K562 (cell line): ENCODE results near the gene UBE2L3. TPM values are rescaled to one million over a fixed set of nuclear protein-coding genes. Genes with fewer than 3 reads are reported as not detected.

Experiments used
- ARNT ChIP-seq, 2 experiments: fragments of 450-650 bp; IDR thresholded peaks; 2 replicates each; pipeline ENCODE4 v1.6.1; 2016; ENCODE audit warnings: mild to moderate bottlenecking in 1 of 2
- CBFB ChIP-seq: sonication (generic); formaldehyde crosslinking; IDR thresholded peaks from 2 replicates; pipeline ENCODE4 v1.4.0; 2020; ENCODE audit warnings: mild to moderate bottlenecking, missing genetic modification reagents
- E2F4 ChIP-seq: sonication (generic); formaldehyde crosslinking; IDR thresholded peaks from 2 replicates; pipeline ENCODE4 v1.8.0; 2022; ENCODE audit warnings: mild to moderate bottlenecking, low read depth, missing genetic modification reagents
- E2F5 ChIP-seq: sonication (generic); formaldehyde crosslinking; IDR thresholded peaks from 2 replicates; pipeline ENCODE4 v1.8.0; 2022; ENCODE audit warnings: mild to moderate bottlenecking, missing genetic modification reagents
- FOXJ2 ChIP-seq: fragments of 200-800 bp; sonication (Bioruptor generic); IDR thresholded peaks from 2 replicates; pipeline ENCODE4 v1.6.1; 2016; ENCODE audit warnings: missing genetic modification characterization, missing compliant biosample characterization
- HNRNPH1 ChIP-seq: fragments of 200-400 bp; formaldehyde crosslinking; optimal IDR thresholded peaks from 2 replicates; pipeline ENCODE3; 2017; ENCODE audit warnings: low read depth, mild to moderate bottlenecking, low read length, moderate library complexity
- HOMEZ ChIP-seq: fragments of 250-450 bp; sonication (Bioruptor Pico); IDR thresholded peaks from 2 replicates; pipeline ENCODE4 v1.4.0; 2020; ENCODE audit warnings: mild to moderate bottlenecking, moderate library complexity
- KHSRP ChIP-seq: fragments of 450-650 bp; IDR thresholded peaks from 2 replicates; pipeline ENCODE4 v1.6.1; 2017
- MAZ ChIP-seq, 2 experiments: fragments of 450-650 bp in 1 of 2; sonication (generic) in 1 of 2; formaldehyde crosslinking; IDR thresholded peaks in 1 of 2; conservative IDR thresholded peaks in 1 of 2; 2 replicates each; pipeline versions ENCODE4 v1.4.0 to v1.5.0; 2020; ENCODE audit warnings: mild to moderate bottlenecking in 1 of 2, missing genetic modification reagents in 1 of 2
- MECOM ChIP-seq: fragments of 250-450 bp; sonication (Bioruptor Pico); IDR thresholded peaks from 2 replicates; pipeline ENCODE4 v1.8.0; 2022; ENCODE audit warnings: inconsistent platforms
- MEF2D ChIP-seq: conservative IDR thresholded peaks from 2 replicates; pipeline ENCODE4 v1.6.1; 2016; ENCODE audit warnings: low read depth, missing genetic modification characterization, missing compliant biosample characterization
- NFRKB ChIP-seq: fragments of 450-650 bp; IDR thresholded peaks from 2 replicates; pipeline ENCODE4 v1.6.1; 2016; ENCODE audit warnings: low read depth
- PTTG1 ChIP-seq: fragments of 450-650 bp; IDR thresholded peaks from 2 replicates; pipeline ENCODE4 v1.6.1; 2016; ENCODE audit warnings: low read depth, mild to moderate bottlenecking, missing genetic modification characterization, missing compliant biosample characterization
- SAP30 ChIP-seq: fragments of 200-600 bp; sonication (generic); IDR thresholded peaks from 2 replicates; pipeline ENCODE4 v1.6.1; 2012; ENCODE audit warnings: borderline replicate concordance, low read depth, mild to moderate bottlenecking, moderate library complexity, low read length, control low read depth, inconsistent platforms; ENCODE audit not compliant: insufficient read depth, poor library complexity, severe bottlenecking
- SLC30A9 ChIP-seq: fragments of 250-450 bp; sonication (Bioruptor Pico); IDR thresholded peaks from 2 replicates; pipeline ENCODE4 v1.8.0; 2022; ENCODE audit warnings: mild to moderate bottlenecking, moderate library complexity
- SRSF9 ChIP-seq: fragments of 200-400 bp; formaldehyde crosslinking; IDR thresholded peaks from 2 replicates; pipeline ENCODE4 v1.6.1; 2017; ENCODE audit warnings: low read depth, low read length, borderline replicate concordance
- STAT5B ChIP-seq: fragments of 250-450 bp; sonication (Bioruptor Pico); IDR thresholded peaks from 2 replicates; pipeline ENCODE4 v1.8.0; 2021; ENCODE audit warnings: mild to moderate bottlenecking, inconsistent platforms
- ZNF444 ChIP-seq: fragments of 250-450 bp; sonication (Bioruptor Pico); IDR thresholded peaks from 2 replicates; pipeline ENCODE4 v1.4.0; 2020; ENCODE audit warnings: mild to moderate bottlenecking, moderate library complexity
- ZNF551 ChIP-seq: fragments of 250-450 bp; sonication (Bioruptor Pico); IDR thresholded peaks from 2 replicates; pipeline ENCODE4 v1.5.0; 2021; ENCODE audit warnings: mild to moderate bottlenecking, moderate library complexity
- ZNF740 ChIP-seq, 3 experiments: fragments of 200-800 bp in 1 of 3; sonication (Bioruptor generic) in 1 of 3; sonication (generic) in 1 of 3; formaldehyde crosslinking in 1 of 3; IDR thresholded peaks; 2 replicates each; pipeline versions ENCODE4 v1.6.1 to v1.8.0; 2016 to 2022; ENCODE audit warnings: mild to moderate bottlenecking in 2 of 3, missing compliant biosample characterization in 2 of 3, missing genetic modification characterization in 2 of 3, missing genetic modification reagents in 1 of 3
- polyA plus RNA-seq, 8 experiments: library from polyadenylated mRNA; depleted of rRNA in 4 of 8; stranded (reverse) in 5 of 8; unstranded in 3 of 8; fragments of >200 nt; fragmentation: Nextera tagmentation in 2 of 8; fragmentation: Illumina TruSeq in 1 of 8; extraction: Ambion mirVana in 2 of 8; extraction: Trizol in 1 of 8; gene quantifications; 2 replicates each; pipeline versions ENCODE4 v1.2.1 to v1.2.3, GENCODE V29; 2011 to 2014; ENCODE audit warnings: inconsistent platforms in 1 of 8, missing spikeins in 1 of 8
- total RNA-seq, 7 experiments: library from RNA; depleted of rRNA in 6 of 7; stranded (reverse); fragments of >200 nt in 6 of 7; fragmentation: Illumina TruSeq in 2 of 7; extraction: Trizol in 2 of 7; gene quantifications; 2 replicates each; pipeline versions ENCODE4 v1.2.1 to v1.2.3, GENCODE V29; 2011 to 2021; ENCODE audit warnings: low replicate concordance in 1 of 7
- TF ChIP-seq, protein P1 (sequence below): fragments of 450-650 bp; IDR thresholded peaks from 2 replicates; pipeline ENCODE4 v1.6.1; 2018; ENCODE audit warnings: mild to moderate bottlenecking, low read depth; ENCODE audit not compliant: partially characterized antibody

UBE2L3 gene
- total and polyA plus RNA-seq, 9 of the 15 experiments (the other 6 are each of a cell fraction or from before 2014, with no cell fraction given), result 215 to 625 (median 285) TPM

GRCh38 chr22:21582801-21583740 lies 15.6 kb downstream of the UBE2L3 start (continued):
- TF ChIP-seq CBFB (CRISPR knock-in tag) (no peak), HOMEZ (CRISPR knock-in tag) (0 out of 2 replicates have a peak, but pooled peaks have one; percentile 31), ZNF444 (CRISPR knock-in tag) (no peak), E2F4 (CRISPR knock-in tag) (no peak), SAP30 (peak; percentile 2), SLC30A9 (CRISPR knock-in tag) (no peak), PTTG1 (tag) (no peak), HNRNPH1 (no peak), MAZ (CRISPR knock-in tag; conservative IDR thresholded peaks at IDR 0.05 in 1 of 2, IDR thresholded peaks at IDR 0.05 in 1 of 2) (0 out of 4 replicates have a peak, but pooled peaks of 1 of the 2 experiments have one; percentile 21), FOXJ2 (tag) (no peak), ARNT (IDR thresholded peaks at IDR 0.05) (no peak), SRSF9 (no peak), MEF2D (tag) (no peak), E2F5 (CRISPR knock-in tag) (no peak), MECOM (CRISPR knock-in tag) (no peak), ZNF551 (CRISPR knock-in tag) (no peak), STAT5B (no peak), NFRKB (no peak), ZNF740 (CRISPR knock-in tag; IDR thresholded peaks at IDR 0.05) (no peak), ZNF740 (tag; IDR thresholded peaks at IDR 0.05) (no peak), KHSRP (no peak)
- TF ChIP-seq, protein P1, sequence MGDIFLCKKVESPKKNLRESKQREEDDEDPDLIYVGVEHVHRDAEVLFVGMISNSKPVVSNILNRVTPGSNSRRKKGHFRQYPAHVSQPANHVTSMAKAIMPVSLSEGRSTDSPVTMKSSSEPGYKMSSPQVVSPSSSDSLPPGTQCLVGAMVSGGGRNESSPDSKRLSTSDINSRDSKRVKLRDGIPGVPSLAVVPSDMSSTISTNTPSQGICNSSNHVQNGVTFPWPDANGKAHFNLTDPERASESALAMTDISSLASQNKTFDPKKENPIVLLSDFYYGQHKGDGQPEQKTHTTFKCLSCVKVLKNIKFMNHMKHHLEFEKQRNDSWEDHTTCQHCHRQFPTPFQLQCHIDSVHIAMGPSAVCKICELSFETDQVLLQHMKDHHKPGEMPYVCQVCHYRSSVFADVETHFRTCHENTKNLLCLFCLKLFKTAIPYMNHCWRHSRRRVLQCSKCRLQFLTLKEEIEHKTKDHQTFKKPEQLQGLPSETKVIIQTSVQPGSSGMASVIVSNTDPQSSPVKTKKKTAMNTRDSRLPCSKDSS, result no peak
